ENCODE measurements around the gene MORC4. TPM values are rescaled to one million over a fixed set of nuclear protein-coding genes. Genes with fewer than 3 reads are reported as not detected.

MORC4 gene
- polyA plus RNA-seq, 2 of the 4 experiments (the other 2 are of a cell fraction) = 75.7 to 98.2 TPM

DNA sequence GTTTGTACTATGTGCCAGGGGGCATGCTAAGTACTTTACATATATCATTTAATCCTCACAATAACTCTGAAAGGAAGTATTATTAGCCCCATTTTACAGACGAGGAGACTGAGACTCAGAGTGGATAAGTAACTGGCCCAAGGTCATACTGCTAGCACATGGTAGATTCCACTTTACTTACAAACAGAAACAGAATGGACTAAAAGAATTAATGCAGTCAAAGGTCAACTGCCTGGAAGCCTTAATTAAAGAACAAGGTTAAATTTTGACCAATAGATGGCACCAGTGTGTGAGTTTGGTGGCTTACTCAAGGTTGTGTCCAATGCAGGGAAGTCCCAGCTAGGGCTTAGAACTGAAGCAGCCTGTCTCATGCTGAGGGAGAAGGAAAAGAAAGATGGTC, 101.5 kb downstream of the MORC4 start (continued):
- TF ChIP-seq, protein P1, sequence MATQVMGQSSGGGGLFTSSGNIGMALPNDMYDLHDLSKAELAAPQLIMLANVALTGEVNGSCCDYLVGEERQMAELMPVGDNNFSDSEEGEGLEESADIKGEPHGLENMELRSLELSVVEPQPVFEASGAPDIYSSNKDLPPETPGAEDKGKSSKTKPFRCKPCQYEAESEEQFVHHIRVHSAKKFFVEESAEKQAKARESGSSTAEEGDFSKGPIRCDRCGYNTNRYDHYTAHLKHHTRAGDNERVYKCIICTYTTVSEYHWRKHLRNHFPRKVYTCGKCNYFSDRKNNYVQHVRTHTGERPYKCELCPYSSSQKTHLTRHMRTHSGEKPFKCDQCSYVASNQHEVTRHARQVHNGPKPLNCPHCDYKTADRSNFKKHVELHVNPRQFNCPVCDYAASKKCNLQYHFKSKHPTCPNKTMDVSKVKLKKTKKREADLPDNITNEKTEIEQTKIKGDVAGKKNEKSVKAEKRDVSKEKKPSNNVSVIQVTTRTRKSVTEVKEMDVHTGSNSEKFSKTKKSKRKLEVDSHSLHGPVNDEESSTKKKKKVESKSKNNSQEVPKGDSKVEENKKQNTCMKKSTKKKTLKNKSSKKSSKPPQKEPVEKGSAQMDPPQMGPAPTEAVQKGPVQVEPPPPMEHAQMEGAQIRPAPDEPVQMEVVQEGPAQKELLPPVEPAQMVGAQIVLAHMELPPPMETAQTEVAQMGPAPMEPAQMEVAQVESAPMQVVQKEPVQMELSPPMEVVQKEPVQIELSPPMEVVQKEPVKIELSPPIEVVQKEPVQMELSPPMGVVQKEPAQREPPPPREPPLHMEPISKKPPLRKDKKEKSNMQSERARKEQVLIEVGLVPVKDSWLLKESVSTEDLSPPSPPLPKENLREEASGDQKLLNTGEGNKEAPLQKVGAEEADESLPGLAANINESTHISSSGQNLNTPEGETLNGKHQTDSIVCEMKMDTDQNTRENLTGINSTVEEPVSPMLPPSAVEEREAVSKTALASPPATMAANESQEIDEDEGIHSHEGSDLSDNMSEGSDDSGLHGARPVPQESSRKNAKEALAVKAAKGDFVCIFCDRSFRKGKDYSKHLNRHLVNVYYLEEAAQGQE (IDR thresholded peaks at IDR 0.05) = no peak
- TF ChIP-seq EHF (CRISPR knock-in tag; IDR thresholded peaks at IDR 0.05) (no peak), ZFP36 (IDR thresholded peaks at IDR 0.05; ENCODE audit: borderline replicate concordance, partially characterized antibody) (no peak), NPAS2 (CRISPR knock-in tag; IDR thresholded peaks at IDR 0.05; ENCODE audit: borderline replicate concordance) (no peak), PHF8 (IDR thresholded peaks at IDR 0.05; ENCODE audit: borderline replicate concordance, low read depth) (no peak), NFE2L2 (conservative IDR thresholded peaks at IDR 0.05; ENCODE audit: low read length) (no peak), HOXB13 (CRISPR knock-in tag; IDR thresholded peaks at IDR 0.05; ENCODE audit: low read depth) (no peak), ESRRA (IDR thresholded peaks at IDR 0.05; ENCODE audit: borderline replicate concordance, low read length) (peak; percentile 16; the same call in 1 of the 2 replicates), RCOR1 (IDR thresholded peaks at IDR 0.05; ENCODE audit: low read depth, low read length) (no peak), RFX5 (IDR thresholded peaks at IDR 0.05) (no peak), FOSB (CRISPR knock-in tag; IDR thresholded peaks at IDR 0.05) (no peak), RAD21 (conservative IDR thresholded peaks at IDR 0.05 in 1 of 2, IDR thresholded peaks at IDR 0.05 in 1 of 2) (peak; percentile 76 to 83), FOXS1 (CRISPR knock-in tag; IDR thresholded peaks at IDR 0.05) (no peak), FOSL2 (IDR thresholded peaks at IDR 0.05) (no peak), FOSL2 (CRISPR knock-in tag; IDR thresholded peaks at IDR 0.05) (no peak), SMC3 (IDR thresholded peaks at IDR 0.05) (peak; percentile 74), ZSCAN20 (CRISPR knock-in tag; IDR thresholded peaks at IDR 0.05) (no peak), EP300 (IDR thresholded peaks at IDR 0.05) (no peak), HOXB5 (CRISPR knock-in tag; IDR thresholded peaks at IDR 0.05) (no peak), CBX8 (IDR thresholded peaks at IDR 0.05) (no peak)
- TF ChIP-seq, protein P2, sequence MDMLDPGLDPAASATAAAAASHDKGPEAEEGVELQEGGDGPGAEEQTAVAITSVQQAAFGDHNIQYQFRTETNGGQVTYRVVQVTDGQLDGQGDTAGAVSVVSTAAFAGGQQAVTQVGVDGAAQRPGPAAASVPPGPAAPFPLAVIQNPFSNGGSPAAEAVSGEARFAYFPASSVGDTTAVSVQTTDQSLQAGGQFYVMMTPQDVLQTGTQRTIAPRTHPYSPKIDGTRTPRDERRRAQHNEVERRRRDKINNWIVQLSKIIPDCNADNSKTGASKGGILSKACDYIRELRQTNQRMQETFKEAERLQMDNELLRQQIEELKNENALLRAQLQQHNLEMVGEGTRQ (IDR thresholded peaks at IDR 0.05) = no peak
- TF ChIP-seq, protein P3, sequence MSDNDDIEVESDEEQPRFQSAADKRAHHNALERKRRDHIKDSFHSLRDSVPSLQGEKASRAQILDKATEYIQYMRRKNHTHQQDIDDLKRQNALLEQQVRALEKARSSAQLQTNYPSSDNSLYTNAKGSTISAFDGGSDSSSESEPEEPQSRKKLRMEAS (IDR thresholded peaks at IDR 0.05) = 0 out of 2 replicates have a peak, but pooled peaks have one; percentile 17

DNA sequence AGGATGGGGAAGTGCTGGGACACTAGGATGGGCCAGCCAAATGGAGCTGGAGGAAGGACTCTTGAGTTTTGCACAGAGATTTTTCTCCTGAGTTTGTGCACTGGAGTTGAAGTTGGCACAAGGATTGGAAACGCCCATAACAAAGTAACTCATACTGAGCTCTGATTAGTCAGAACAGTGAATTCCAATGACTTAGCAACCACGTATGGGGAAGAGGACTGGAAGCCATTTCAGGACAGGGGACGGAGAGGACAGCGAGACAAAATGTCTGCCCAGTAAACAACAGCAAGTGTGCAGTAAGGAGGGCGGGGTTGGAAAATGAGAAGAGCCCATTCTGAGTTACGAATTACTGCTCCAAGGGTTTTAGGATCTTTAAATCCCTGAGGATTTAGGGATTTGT, 102.8 kb downstream of the MORC4 start:
- H3K4me1 ChIP-seq = peaks cover 65% of the 10 kb centered on the region
- POLR2A ChIA-PET = interaction anchor here (0.6 to 1.4 kb wide), 2 partner anchors 63 to 87 kb away, joined by 7 to 8 read pairs; no protein-coding TSS in a partner anchor
- WGBS (ENCODE audit: missing lambda C conversion rate) = 62% methylated on average over 6 of the region's 6 CpGs
- FAIRE-seq = no peak
- CTCF ChIA-PET = interaction anchor here (1.1 to 7.7 kb wide), 11 partner anchors 13 to 375 kb away, joined by 3 to 94 read pairs (median 15); no protein-coding TSS in a partner anchor
- H3K4me2 ChIP-seq = peak overlapping the region; percentile 13; the same call in 1 of the 3 replicates
- no peak for ATAC-seq
- H3K27ac ChIP-seq = peak overlapping the region; percentile 88 to 90
- peak; percentile 18 to 54 for DNase-seq (ENCODE audit: low read depth in 1 of 2, low spot score in 1 of 2)
- TF ChIP-seq GATA3 (IDR thresholded peaks at IDR 0.05; ENCODE audit: borderline replicate concordance) = no peak
- no peak overlapping the region for H3K4me3 ChIP-seq
- H3K9me3 ChIP-seq = no peaks in the 10 kb centered on the region
